Dermis lymphatic vessel endothelial cell (primary cell): Measurements from ENCODE around the gene HS6ST3. TPM values are rescaled to one million over a fixed set of nuclear protein-coding genes. Genes with fewer than 3 reads are reported as not detected.

Experiments used
- total RNA-seq: library from RNA; depleted of rRNA; stranded (reverse); fragments of >200 nt; gene quantifications from 2 replicates; pipeline ENCODE4 v1.2.1, GENCODE V29; 2014

HS6ST3 gene
- under 0.01 TPM in 1 of 2 replicates, not detected in the other for total RNA-seq

GRCh38 chr13:96089749-96090239 lies at the start of gene HS6ST3:
Gene HS6ST3 (plus strand): TSS chr13:96090107.

GRCh38 chr13:96053003-96053703 lies 36.8 kb upstream of the HS6ST3 start, which contains the start of gene UGGT2:
Gene UGGT2 (minus strand): TSS chr13:96053401. CDS start chr13:96053312, 89 bp downstream.

Other genes with a start within 250 kb of the HS6ST3 start
- gene UGGT2, start 36.7 kb upstream of the HS6ST3 start, total RNA-seq = 31.6 and 38.8 TPM in 2 replicates